Ecto neural progenitor cell (in vitro differentiated cells): ENCODE data around the gene TNIP1.

Experiments used
- DNase-seq: peaks from one replicate; pipeline ENCODE4 v3.0.0-alpha.2; 2018; ENCODE audit warnings: low spot score

The TNIP1 gene, protein sequence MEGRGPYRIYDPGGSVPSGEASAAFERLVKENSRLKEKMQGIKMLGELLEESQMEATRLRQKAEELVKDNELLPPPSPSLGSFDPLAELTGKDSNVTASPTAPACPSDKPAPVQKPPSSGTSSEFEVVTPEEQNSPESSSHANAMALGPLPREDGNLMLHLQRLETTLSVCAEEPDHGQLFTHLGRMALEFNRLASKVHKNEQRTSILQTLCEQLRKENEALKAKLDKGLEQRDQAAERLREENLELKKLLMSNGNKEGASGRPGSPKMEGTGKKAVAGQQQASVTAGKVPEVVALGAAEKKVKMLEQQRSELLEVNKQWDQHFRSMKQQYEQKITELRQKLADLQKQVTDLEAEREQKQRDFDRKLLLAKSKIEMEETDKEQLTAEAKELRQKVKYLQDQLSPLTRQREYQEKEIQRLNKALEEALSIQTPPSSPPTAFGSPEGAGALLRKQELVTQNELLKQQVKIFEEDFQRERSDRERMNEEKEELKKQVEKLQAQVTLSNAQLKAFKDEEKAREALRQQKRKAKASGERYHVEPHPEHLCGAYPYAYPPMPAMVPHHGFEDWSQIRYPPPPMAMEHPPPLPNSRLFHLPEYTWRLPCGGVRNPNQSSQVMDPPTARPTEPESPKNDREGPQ

DNA sequence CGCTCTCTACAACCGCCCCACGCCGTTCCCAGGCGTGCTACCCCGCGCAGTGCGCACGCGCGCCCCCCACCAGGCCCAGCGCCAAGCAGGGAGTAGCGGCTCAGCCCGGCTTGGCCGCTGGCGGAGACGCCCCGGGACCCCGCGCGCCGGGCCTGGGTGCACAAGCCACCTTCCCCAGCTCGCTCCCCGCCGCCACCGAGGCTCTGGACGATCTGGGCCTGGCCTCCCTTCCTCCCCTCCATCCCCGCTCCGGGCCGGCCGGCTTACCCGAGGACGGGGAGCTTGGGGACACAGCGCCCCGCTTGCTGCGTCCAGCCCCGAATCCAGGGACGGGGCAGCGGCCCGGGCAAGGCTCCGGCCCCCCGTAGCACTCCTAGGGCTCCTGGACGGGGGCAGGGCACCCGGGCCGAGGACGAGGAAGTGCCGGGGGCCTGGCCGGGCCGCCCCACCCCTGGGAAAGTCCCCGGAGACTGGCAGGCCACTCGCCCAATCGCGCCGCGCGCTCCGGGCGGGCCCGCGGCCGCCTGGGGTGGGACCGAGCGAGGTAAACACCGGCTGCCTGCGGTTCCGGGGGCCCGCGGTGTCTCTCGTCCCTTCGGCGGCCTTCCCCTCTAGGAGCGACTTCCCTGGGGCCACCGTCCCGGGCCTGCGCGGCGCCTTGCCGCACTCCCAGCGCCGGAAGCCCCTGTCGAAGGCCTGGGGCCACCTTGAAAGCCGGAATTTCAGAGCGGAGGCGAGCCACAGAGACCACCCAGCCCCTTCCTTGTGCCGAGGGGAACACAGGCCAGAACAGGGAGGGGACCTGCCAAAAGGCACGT, at the start of gene TNIP1:
TSS of gene TNIP1 (minus strand) at position 422 of the 818 bp plus-strand sequence. CDS start 15,939 bp downstream, outside the sequence.
- peak; percentile 86 for DNase-seq

DNA sequence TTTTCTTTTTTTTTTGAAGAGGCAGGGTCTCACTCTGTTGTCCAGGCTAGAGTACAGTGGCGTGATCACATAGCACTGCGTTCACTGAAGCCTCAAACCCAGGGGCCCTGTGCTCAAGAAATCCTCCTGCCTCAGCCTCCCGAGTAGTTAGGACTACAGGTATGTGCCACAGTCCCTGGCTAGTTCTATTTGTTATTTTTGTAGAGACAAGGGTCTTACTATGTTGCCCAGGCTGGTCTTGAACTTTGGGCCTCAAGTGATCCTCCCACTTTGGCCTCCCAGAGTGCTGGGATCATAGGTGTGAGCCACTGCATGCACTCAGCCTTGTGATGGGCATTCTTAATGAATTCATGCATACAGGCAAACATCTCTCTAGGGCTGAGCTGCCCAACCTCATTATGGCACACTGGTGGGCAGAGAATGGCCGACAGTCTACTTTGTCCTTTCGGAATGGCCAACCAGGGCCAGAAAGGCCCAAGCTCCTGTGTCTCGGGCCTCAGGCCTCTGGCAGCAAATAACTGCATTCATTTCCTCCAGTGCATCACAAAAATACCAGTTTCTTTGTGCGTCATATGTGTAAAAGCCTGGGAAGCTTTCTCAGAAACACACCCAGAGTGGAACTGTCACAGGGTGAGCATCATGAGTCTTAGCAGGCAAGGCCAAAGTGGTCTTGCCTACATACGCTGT, 49.5 kb upstream of the TNIP1 start:
- no peak for DNase-seq

DNA sequence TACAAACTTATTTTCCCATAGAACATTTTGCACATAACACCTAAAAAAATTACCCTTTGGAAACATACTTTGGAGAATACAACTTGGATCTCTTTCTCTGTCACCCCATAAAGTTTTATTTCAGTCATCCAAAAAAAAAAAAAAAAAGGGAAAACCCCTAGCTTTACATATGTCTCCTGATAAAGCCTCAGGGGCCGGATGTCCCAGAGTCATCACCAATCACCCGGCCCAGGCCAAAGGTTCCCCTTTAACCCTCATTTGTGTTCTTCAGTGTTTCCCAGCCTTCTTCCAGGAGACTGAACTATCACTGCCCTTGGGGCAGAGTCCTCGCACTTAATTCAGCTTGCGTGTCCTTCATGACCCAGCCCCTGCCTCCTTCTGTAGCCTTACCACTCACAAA, 48.0 kb upstream of the TNIP1 start:
- no peak for DNase-seq

DNA sequence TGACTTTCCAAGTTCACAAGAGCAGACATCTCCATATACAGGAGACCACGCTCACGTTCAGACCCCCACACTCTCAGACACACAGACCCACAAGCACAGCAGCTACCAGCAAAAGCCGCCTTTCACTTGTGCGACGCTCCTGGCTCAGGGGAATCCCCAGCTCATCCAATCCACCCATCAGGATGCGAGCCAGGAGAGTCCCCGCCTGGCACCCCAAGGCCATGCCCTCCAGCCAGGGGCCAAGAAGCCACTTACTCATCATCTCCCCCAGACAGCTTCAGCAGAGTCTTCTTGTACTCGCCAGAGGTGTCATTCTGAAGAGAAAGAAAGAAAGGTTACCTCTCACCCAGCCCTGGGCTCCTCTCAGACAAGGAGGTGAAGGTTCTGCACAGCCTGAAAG, 47.1 kb upstream of the TNIP1 start:
- no peak for DNase-seq

DNA sequence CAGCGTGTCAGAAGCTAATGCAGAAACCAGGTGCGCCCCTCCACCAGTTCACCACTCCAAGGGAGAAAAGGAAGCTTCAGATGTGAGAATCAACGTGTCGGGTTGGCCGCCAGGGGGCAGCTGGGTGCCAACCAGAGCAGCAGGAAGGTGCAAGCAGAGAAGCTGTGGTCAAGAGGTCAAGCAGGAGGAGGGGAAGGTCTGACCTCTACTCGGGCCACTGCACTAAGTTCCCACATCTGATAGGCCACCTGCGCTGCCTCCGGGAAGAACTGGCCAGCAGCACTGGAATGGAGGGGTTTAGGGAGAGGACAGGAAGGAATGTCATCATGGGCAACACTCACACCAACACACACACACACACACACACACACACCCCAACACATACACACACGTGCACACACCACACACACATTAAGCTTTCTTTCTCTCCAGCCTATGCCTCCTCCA, 45.4 kb upstream of the TNIP1 start:
- DNase-seq: peak; percentile 91

DNA sequence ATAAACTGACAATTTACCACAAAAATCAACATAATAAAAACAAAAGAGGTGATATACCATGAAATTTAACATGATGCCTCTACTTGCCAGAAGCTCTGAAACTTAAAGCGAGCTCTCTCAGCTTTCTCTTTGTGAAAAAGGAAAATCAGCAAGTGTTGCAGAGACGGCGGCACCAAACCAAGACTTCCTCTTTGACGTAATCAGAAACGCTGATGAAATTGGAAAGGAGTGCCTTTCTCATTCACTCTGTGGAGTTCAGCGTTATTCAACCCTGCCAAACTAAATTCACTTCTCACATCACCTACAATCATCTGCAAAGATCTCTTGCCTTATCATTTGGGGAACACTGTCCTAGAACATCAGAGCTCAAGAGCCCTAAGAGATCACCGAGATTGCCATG, 44.6 kb upstream of the TNIP1 start:
- no peak for DNase-seq

DNA sequence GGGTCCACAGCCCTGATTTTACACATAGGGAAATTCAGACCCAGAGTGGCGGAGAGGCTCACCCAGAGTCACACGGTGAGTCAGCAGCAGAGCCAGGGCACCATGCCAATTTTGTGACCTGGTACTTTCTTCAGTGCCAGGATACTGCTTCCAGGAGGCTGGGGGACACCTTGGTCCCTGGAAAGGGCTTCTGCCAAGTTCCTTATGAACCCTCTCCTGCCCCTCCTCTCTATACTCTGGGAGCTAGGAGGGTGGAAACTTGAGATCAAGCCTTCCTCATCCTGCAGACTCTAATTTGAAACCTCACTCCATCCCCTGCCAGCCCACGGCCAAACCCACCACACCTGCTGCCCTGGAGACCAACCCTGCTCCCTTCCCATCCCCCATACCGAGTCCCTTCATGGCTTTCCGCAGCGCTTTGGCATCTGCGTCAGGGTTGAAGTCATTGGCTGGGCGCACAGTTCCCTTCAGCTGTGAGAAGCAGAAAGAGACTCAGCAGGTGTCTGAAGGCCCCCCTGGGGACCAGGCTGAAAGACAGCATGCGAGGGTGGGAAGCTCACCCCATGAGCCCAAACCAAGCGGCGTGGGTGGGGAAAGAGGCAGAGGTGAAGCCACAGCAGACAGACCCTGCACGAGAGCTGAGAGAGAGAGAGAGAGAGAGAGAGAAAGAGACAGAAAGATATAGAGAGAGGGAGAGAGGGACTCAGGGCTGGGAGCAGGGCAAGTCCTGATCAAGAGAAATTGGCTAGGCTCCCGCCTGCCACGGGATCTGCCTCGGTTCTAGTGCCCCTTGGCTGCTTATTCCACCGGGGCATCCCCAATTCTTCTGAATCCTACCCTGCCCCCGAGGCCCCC, 43.3 kb upstream of the TNIP1 start:
- DNase-seq: no peak

DNA sequence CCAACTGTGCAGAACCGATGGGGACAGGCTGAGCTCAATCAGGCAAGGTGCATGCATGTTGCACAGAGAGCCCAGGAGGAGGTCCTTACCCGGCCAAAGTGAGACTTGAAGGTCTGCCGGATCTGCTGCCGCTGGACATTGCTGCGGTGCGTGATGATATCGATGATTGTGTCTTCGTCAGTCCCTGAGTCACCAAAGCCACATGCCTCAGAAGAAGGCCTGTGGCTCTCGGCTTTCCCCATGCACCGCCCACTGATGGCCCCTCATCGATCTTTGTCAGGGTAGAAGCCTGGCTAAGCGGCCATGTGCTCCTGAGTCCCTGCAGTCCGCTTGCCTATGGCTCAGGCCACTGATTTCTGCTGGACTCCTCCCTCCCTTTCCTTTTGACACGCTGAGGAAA, 42.0 kb upstream of the TNIP1 start:
- no peak for DNase-seq

DNA sequence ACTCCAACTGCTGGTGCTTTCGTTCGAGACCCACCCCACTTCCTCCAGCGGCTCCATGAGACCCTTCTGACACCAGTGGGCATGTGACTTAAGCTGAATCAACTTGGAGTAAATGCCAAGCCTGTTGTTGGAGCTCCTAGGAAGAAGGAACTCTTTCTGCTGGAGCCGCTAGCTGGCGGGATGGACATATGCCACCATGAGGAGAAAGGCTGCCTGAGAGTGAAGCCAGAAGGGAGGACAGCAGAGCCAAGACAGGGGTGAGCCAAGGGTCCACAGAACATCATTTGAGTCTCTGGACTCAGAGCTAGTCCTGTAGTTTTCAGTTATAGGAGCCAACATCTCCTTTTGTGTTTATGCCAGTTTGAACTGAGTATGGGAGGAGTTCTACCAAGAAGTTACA, 40.8 kb upstream of the TNIP1 start:
- no peak for DNase-seq

DNA sequence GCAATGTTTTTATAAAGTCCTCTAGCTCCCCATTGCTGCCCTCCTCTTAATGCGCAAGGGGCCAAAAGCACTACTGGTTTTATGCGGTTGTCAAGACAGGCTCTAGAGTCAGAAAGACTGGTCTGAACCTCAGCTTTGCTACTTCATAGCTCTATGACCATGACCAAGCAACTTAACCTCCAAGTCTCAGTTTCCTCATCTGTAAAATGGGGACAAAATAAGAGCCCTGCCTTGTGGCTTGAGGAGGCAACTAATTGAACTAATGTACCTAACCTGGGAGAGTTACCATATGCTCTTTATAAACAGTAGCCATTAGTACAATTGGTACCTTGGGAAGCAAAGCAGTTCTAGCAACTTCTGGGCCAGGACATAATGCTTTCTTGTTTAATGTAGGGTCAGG, 40.3 kb upstream of the TNIP1 start:
- no peak for DNase-seq

DNA sequence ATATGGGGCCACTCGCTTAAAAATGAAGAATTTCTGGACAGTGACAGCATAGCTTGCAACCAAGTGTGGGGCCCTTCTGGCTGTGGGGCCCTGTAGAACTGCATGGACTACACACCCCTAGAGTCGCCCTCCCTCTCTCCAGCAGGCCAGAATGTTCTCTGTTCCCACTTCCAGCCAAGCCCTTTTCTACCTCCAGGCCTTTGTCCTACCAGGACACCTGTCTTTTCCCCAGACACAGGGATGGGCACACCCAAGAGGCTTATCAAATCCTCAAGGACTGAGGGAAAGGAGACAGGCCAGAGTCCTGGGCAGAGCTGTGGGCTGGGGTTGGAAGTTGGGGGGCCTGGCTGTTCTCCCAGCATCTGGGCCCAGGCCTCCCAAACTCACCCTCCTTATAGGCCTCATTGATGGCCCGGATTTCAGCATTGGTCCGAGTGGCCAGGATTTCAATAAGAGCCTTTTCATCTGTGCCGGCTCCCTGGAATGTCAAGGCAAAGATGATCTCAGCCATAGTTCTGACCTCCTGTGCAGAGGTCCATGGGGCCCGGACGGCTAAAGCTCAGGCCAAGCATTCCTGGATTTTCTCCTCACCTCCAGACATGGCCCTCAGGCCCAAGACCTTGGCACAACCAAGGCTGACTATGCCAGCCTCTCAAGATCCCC, 38.2 kb upstream of the TNIP1 start:
- DNase-seq: no peak

DNA sequence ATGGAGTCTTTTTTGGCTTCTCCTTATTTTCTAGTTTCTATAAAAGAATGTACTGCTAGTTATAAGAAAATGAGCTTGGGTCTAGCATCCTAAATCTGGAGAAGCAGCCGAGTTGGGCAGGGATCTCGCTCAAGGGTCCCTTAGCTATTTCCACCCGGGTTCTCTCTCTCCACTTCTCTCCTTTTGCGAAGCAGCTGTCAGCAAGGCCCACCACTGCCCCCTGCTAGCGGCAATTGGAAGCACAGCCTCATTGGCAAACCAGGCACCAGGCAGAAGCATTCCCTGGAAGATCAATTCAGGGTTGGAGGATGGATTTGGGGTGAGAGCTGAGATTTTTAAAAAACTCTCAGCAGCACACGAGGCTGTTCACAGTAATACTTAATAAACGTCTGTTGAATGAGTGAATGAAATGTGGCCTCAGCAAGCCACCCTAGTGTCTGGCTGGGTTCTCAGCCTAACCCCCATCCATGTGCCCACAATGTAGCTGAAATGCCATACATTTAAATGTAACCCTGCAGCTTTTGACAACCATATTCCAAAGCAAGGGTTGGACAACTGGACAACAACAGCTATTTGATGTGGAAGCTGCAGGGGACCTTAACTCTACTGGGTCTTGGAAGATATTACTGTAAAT, 34.6 kb upstream of the TNIP1 start:
- peak; percentile 81 for DNase-seq

DNA sequence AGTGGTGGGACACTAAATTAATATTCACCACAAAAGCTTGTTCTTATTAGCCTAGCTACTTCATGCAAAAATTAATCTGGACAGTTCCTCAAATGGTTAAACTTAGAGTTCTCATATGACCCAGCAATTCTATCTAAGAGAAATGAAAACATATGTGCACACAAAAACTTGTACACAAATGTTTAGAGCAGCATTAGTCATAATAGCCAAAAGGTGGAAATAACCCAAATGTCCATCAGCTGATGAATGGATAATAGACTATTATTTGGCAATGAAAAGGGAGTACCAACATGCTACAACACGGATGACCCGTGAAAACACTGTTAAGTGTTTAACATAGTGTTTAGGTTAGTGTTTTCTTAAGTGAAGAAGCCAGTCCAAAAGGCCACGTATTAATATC, 32.8 kb upstream of the TNIP1 start:
- DNase-seq: no peak

DNA sequence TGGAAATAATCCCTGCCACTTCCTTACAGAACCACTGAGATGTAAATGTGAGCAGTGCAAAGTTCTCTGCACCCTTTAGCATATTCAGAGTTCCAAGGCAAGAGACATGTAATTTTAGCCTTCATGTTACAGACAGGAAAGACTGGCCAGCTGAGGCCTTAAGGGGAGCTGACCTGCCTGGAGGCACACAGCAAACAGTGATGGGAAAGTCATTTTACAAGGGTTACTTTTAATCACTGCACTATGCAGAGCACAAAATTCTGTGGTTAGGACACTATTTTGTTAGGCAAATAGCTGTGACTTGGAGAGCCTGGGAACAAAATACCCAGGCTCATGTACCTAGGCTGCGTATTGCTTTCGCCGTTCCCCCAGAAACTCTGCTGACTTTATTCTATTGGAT, 30.2 kb upstream of the TNIP1 start:
- no peak for DNase-seq

DNA sequence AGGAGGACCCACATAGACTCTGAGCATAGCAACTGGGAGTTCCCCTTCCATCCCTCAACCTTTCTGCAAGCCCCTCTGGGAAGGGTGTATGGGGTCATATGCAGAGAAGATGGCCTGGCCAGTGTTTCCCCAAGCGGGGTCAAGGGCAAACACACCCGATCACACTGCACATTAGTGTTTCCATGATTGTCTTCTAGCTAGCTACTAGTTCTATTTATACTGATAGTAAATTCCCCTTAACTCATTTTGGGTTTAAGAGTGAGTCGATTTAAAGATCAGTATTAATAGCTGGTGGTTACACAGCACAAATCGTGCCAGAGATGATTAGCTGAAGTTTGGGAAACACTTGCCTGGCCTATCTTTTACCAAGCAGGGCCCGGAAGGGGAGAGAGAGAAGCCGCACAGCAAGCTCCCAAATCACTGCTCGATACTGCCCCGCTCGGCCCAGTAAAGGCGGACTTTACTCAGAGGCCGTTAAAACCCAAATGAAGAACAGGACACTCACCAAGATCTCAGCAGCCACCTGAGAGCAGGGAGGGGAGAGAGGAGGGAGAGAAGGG, 29.4 kb upstream of the TNIP1 start:
- DNase-seq: no peak

DNA sequence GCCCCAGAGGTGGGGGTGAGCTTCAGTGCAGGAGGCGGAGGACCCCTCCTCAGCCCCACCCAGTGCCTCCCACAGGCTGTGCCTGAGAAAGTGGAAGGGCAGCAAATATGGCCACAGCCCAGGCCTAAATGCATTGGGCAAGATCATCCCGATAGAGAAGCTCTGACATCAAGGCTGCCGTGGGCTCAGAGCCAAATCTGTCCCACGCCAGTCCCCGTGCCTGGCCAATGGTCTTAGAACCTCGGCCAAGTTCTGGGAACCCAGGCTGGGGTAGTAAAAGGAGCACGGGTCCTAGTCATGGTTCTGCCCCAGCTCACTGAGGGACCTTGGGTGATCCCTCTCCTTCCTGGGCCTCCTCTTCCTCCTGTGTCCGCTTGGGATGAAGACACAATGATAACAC, 27.7 kb upstream of the TNIP1 start:
- no peak for DNase-seq

DNA sequence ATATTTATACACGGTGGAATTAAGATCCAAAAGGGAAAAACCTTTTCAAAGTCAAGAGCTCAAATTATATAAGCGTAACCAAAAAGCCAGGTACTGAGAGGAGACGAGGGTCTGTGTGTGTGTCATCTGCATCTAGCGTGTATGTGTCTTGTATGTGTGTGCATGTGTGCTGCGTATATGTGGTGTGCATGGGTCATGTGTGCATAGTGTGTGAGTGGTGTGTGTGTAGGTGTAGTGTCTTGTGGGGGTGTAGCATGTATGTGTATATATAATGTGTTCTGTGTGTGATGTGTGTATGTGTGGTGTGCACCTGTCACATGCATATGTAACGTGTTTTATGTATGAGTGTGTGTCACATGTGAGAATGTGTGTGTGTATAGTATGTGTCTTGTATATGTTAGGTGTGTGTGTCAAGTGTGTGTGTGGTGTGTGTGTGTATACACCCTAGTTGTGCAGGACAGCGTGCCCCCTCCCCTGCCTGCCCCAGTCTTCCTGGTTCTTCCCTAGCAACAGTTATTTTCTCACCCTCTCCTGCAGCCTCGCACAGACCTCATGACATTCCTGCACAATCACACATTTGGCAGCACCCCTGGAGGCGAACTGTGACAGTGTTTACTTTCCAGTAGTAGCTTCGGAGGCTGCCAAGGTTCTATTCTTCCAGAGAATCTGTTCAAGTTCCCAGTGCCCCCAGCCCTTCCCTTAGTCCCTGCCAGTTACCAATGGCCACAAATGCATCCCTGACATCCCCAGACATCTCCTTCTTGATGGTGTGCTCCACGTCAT, 27.1 kb upstream of the TNIP1 start:
- DNase-seq: no peak

DNA sequence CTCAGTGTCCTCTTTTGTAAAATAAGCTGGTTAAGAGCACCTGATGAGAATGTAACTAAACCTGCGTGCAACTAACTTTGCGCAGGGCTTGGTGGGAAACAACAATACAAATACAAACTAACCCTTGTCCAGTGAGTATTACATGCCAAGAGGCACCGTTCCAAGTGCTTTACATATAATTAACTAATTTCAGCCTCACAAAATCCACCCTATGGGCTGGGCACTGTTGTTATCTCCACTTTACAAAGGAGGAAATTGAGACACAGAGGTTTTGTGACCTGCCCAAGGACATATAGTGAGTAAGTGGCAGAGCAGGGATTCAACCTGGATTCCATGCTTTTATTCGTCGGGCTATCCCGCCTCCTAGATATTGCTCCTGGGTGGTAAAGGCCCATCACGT, 26.2 kb upstream of the TNIP1 start:
- no peak for DNase-seq

DNA sequence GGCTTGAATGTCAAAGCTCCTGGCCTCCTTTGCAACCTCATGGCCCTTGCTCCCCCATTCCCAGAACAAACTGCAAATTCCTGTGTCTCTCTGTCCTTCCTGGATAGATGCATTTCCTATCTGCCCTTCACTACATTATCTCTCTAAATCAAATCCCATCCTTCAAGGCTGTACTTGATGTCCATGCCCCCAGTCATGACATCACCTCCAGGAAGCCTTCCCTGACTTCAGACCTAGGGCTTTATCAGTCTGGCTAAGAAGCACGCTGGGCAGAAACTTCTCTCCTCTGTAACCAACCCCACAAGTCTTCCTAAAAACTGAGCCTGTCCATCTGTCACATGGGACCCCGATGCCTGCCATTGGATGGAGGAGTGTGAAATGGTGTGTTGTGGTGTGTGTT, 25.7 kb upstream of the TNIP1 start:
- DNase-seq: no peak
